GM18907 (cell line): ENCODE measurements around the gene RERE.

ENCODE experiments used
- ATAC-seq: cut with Tn5 transposase; IDR thresholded peaks from one replicate; pipeline ENCODE4 v1.9.1; 2021; ENCODE audit warnings: mild to moderate bottlenecking, moderate library complexity; ENCODE audit not compliant: unreplicated experiment

RERE gene

GRCh38 chr1:8359617-8360481 lies 457.6 kb downstream of the RERE start:
- no peak for ATAC-seq

DNA sequence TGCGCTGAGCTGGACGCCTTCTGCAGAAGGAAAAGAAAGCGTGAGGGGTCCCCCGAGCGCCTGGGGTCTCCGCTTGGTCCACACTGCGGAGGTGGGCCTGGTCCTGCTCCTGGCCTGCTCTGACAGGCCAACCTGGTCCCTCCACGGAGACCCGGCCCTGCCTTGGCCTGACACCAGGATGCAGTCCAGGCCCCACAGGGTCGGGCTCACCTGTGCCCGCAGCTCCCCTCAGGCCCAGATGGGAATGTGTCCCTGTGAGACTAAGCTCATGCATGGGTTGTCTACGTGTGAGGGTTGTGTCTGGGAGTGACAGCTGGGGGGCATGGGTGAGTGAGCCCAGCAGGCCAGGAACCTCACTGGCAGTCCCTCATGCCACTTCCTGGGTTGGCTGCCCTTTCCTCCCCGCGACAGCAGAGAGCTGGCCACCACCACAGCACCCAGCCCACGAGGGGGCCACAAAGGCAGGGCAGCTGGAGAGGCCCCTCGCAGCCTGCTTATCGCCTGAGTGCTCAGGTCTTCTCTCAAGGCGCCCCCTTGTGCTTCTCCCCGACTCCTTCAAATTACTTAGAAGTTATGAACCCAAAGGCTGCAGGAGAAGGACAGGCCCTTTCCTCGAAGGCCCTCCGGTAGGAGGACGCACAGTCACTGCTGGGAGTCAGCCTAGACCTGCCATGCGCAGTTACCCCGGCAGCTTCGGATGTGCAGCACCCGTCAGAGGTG lies 458.4 kb downstream of the RERE start:
- no peak for ATAC-seq

DNA sequence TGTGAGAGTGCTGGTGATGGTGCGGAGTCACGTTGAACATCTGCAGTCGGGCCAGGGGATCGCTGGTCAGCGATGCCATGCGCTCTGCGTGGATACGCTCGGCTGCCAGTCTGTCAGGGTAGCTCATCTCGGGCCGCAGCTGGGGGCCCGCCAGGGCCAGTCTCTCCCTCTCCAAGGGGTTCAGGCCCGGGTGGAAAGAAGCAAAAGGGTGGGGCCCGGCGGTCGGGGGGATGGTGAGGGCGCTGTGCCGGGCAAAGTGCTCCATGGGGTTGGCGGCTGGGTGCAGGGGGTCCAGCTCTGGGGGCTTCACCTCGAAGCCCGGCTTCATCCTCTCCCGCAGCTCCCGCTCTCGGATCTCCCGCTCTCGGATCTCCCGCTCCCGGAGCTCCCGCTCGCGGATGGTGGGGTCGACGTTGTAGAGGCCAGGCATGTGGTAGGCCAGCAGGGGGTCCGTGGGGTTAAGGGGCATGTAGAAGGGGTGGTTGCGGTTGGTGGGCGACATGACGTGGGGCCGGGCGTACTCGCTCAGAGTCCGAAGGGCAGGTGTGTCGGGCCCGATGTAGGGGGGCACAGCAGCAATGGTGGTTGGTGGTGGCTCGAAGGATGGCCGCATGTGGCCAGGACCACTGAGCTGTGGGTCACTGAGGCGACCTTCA lies 459.1 kb downstream of the RERE start:
- no peak for ATAC-seq

- ATAC-seq, result no peak
Observed at GRCh38 chr1:8357329-8358101, 459.9 kb downstream of the RERE start.

DNA sequence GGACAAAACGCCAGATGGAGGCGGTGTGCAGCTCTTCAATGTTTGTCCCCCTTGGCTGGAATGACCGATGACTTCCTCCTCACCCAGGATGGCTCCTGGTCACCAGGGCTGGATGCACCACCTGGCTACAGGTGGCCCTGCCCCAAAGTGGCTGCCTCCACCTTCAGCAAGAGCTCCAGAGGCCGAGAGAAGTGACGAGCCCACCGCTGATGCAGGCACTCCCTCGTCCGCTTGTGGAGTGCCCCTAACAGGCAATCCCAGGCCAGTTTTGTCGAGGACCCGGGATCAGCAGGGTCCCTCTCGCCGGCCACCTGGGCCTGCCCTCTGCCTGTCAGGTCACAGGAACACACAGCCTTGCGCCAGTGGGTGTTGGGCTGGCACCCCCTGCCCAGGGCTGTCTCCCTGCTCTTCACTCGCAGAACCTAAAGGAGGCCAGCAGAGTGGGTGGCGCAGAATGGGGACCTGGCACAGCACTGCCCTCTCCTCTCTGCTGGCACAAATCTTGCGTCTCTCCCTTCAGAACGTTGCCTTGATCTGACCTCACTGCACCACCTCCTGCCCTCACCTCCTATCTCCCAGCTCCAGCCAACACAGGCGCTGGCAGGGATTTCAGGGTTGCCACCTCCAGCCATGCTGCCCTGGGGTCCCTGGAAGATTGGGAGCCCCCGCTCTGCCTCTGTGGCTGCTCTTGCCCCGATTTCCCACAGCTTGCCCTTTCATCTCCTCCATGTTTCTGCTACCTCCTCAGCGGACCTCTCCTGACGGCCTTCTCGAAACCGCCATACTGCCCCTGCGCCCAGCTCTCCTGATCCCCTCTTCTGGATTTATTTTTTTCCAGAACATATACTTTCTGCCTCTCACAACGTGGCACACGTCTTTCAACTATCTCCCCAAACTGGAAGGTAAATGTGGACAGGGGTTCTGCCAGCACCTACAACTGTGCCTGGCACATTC lies 460.9 kb downstream of the RERE start:
- no peak for ATAC-seq

DNA sequence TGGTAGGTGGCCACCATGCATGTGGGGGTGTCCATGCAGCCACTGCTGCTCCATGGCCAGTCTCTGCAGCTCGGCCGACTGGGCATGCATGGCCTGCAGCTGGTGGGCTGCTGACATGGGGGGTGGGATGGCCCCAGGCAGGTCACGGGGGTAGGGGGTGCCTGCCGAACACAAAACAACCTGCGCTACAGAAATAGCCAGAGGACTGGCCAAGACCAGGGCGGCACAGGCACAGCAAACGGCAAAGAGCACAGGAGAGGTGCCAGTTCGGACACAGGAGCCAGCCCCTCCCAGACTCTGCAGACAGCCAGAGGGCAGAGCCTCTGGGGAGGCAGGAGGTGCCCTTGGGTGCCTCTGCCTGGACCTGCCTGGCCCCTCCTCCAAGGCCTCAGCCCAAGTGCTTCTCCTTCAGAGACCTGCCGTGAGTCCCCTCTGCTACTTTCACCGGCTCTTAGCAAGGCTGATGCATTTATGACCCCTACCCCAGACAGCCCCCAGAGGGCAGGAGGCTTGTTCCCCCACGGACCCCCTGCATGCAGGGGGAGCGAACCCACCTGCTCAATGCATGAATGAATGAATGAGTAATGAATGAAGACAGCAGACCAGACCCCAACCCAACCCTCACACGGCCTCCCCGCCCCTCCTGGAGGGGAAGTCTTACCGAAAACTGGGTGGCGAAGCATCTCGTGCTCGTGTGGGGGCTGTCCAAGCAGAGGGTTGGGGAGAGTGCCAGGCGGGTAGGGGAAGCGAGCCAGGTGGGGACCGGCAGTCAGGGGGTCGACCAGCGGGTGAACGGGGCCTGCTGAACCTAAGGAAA lies 461.8 kb downstream of the RERE start:
- ATAC-seq, result no peak

DNA sequence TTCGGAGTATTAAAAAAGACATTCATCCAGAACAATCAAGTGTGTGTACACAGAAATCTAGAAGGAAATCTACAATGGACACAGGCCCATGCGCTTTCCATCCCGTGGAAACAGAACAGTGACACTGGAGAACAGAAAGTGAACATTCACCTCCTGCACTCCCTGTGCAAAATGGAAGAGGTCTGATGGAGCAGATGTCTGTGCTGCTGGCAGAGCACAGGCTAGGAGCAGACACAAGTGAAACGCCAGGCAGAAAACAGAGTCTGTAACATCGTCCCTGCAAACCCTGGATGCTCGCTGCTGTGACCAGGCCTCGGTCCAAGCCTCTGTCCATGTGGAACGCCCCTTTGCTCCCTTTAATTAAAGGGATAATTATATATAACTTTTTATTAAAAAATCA lies 463.4 kb downstream of the RERE start:
- ATAC-seq, result no peak

DNA sequence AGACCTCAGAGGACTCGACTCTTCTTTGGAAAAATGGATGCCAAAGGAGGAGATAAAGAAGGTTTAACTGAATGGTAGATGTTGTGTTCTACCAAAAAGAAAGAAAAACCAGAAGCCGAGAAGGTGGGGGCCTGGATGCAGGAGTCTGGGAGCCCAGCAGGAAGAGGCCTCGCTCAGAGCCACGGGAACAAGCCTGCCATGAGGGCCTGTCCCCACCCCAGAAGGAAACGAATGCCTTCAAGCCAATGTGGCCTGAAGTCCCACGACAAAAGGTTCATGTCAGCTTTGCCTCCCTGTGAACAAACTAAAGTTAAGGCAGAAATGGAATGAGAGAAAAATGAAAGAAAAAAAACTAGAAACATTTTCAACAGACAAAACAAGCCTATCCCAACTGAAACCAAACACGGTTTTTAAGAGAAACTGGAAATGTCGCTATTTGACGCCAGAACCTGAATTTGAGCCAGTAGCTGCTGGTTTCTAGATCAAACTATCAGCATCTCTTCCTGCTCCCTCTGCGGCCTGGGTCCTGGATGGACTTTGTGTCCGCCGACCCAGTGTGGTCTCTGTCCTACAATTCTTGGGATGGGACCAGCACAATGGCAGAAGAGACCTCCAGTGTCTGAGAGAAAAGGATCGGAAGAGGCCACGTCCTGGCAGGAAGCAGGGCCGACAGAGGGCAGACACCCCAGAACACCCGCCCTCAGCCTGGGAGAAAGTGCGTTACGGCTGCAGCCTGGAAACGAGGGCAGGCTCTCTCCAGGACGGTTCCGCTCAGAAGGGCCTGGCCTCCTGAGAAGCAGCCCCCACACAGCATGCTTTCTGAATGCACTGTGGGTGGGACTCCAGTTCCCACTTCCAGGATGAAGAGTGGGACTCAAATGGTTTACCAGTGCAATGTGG lies 464.3 kb downstream of the RERE start:
- no peak for ATAC-seq

DNA sequence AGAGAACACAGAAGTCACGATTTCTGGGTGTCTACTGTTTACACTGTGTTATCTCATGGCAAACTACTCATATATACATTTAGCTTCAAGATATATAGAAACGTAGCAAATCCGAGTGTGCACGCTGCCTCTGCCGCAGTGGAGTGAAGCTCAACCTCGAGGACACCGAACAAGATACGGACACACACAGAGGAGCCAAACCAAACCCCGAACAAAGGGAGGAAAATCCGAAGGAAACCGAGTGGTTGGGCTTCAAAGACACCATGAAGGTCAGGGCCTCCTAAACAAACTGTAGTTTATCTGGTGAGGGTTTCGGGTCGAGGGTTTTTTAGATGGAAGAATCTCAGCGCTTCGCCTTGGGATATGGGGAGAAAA lies 465.0 kb downstream of the RERE start:
- ATAC-seq, result no peak

GRCh38 chr1:8351693-8352470 lies 465.6 kb downstream of the RERE start:
- no peak for ATAC-seq

DNA sequence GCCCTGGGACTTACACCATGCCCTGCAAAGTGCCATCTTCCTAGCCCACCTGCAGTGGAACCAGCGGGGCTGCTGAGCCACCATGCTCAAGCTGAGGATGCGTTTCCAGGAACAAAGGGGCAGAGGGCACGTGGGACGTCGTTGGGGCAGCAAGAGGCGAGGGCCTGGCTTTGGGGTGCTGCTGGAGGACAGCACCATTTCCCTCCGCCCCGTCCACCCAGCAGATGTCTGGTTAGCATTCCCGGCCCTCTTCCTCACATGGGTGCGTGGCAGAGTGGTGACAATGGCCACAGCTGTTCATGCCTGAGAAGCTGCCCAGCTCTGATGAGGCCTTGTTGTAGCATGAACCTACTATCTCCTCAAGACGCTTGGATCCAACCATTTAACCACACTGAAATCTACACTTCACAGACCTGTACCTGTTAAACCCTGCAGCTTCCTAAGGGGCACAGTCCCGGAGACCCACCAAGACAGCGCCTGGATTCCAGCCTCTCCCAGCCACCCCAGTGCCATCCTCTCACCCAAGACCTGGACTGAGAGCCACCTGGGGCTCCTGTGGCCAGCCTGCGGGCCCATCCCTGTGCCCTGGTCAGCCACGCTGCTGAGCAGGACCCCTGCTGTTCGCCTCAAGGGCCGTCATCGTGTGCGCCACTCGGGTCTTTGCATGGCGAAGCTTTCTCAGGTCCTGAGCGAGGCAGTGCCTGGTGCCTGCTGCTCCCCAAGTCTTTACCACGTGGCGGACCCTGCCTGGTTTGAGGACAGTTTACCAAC lies 466.3 kb downstream of the RERE start:
- ATAC-seq, result no peak

DNA sequence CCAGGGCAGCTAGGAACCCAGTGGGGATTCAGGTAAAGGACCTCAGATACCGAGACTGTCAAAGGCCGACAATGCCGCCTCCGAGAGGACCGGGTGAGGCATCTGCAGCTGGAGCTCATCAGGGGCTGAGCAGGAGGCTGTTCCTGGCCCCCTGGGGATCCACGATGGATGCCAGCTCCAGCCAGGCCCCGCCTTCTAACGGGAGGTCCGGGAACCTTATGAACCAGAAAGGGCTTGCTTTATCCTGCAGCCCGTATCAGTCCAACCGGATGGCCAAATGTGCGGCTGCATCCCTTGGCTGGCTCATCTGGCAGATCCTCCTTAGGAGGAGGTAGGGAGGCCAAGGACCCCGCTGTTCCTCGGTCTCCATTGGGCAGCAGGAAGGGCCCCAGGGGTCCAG lies 467.5 kb downstream of the RERE start:
- ATAC-seq, result no peak

DNA sequence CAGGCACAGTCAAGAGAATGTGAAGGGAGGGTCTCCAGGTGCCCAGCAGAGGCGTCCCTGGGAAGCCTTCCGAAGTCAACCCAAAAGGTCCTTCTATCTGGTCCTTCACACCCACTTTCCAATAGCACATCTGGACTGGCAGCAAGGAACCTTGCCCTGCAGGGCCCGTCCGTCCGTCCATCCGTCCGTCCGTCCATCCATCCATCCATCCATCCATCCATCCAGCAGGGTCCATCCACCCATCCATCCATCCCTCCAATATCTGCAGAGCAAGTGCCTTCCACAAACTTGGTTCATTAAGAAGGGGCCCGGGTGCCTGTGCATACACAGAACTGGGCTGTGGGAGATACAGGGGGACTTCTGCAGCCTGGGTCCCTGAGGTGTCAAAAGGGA lies 468.0 kb downstream of the RERE start:
- no peak for ATAC-seq

DNA sequence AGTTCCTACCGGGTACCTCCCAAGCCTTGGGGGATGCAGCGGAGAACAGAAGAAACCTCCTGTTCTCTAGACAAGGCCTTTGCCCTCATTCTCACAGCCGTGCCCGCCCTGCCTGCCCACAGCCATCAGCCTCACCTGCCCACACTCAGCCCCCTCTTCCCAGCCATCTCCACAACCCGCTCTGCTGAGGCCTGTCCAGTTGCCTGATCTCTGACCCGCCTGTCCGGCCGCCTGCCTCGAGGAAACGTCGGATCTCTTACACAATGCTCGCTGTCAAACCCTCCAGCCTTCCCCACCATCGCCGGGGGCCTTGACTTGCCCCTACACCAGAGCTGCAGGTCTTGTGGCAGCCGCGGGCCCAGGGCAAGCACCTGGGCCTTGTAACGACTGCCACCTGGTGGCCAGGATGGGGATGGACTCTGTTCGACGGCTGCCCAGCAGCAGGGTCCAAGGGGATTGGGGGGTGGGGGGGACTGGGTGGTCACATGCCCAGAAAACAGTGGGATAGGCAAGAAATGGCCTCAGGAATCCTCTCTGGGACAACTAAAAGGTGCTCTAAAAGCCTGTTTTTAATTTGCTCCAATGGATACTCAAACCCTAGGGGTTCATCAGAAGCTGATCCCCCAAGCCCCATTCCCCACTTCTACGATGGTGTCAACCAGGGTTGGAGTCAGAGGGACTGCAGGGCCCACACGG lies 468.5 kb downstream of the RERE start:
- ATAC-seq, result no peak

GRCh38 chr1:8348047-8348776 lies 469.2 kb downstream of the RERE start:
- no peak for ATAC-seq
